ENCODE measurements around the gene PTPRH. TPM values are rescaled to one million over a fixed set of nuclear protein-coding genes. Genes with fewer than 3 reads are reported as not detected.
A peak's percentile ranks its signal among the peaks of the same experiment; 100 is the strongest.

The PTPRH gene
- total RNA-seq, 2 donors from 2014 or later: 76.3 to 131 TPM

- Histone ChIP-seq H3K4me1 (no peaks in the 10 kb centered on the region), H3K9me3 (no peaks in the 10 kb centered on the region), H3K27ac (no peak overlapping the region), H3K27me3 (peaks cover 18% of the 10 kb centered on the region), H3K4me3 (no peak overlapping the region), H3K36me3 (no peaks in the 10 kb centered on the region), H3K9ac (ENCODE audit: low read depth in 2 of 2, low read length in 2 of 2) (no peak overlapping the region)
- intact Hi-C loops (cut with DNase I): no loop called here
- DNase-seq: no peak
- no peak for TF ChIP-seq CTCF (IDR thresholded peaks at IDR 0.05)
These were observed 61.6 kb downstream of the PTPRH start for GRCh38 chr19:55147545-55148251.

- no peak for TF ChIP-seq CTCF (IDR thresholded peaks at IDR 0.05)
- intact Hi-C loops (cut with DNase I): no loop called here
- no peaks in the 10 kb centered on the region for H3K4me1 ChIP-seq
- H3K27ac ChIP-seq: no peak overlapping the region
- no peak overlapping the region for H3K4me3 ChIP-seq
- no peaks in the 10 kb centered on the region for H3K36me3 ChIP-seq
- H3K9ac ChIP-seq (ENCODE audit: low read depth in 2 of 2, low read length in 2 of 2): peak overlapping the region in 1 of 2 donors; percentile 24
- H3K9me3 ChIP-seq: no peaks in the 10 kb centered on the region
- peak; percentile 38 for DNase-seq
- H3K27me3 ChIP-seq: peaks cover 18% of the 10 kb centered on the region
These were observed 62.5 kb downstream of the PTPRH start for GRCh38 chr19:55146705-55147273.

GRCh38 chr19:55146078-55146704, 63.1 kb downstream of the PTPRH start:
- no peaks in the 10 kb centered on the region for H3K9me3 ChIP-seq
- DNase-seq: peak; percentile 33
- no peaks in the 10 kb centered on the region for H3K4me1 ChIP-seq
- peak; percentile 23 for TF ChIP-seq CTCF (IDR thresholded peaks at IDR 0.05)
- H3K4me3 ChIP-seq: no peak overlapping the region
- no peaks in the 10 kb centered on the region for H3K36me3 ChIP-seq
- intact Hi-C loops (cut with DNase I): no loop called here
- no peak overlapping the region for H3K9ac ChIP-seq (ENCODE audit: low read depth in 2 of 2, low read length in 2 of 2)
- no peak overlapping the region for H3K27ac ChIP-seq
- H3K27me3 ChIP-seq: peaks cover 18% of the 10 kb centered on the region

GRCh38 chr19:55145232-55145631, 64.1 kb downstream of the PTPRH start:
- intact Hi-C loops (cut with DNase I): no loop called here
- H3K9me3 ChIP-seq: no peaks in the 10 kb centered on the region
- TF ChIP-seq CTCF (IDR thresholded peaks at IDR 0.05): no peak
- DNase-seq: no peak
- no peak overlapping the region for H3K4me3 ChIP-seq
- peaks cover 18% of the 10 kb centered on the region for H3K27me3 ChIP-seq
- H3K9ac ChIP-seq (ENCODE audit: low read depth in 2 of 2, low read length in 2 of 2): no peak overlapping the region
- no peaks in the 10 kb centered on the region for H3K36me3 ChIP-seq
- H3K4me1 ChIP-seq: no peaks in the 10 kb centered on the region
- H3K27ac ChIP-seq: no peak overlapping the region

DNA sequence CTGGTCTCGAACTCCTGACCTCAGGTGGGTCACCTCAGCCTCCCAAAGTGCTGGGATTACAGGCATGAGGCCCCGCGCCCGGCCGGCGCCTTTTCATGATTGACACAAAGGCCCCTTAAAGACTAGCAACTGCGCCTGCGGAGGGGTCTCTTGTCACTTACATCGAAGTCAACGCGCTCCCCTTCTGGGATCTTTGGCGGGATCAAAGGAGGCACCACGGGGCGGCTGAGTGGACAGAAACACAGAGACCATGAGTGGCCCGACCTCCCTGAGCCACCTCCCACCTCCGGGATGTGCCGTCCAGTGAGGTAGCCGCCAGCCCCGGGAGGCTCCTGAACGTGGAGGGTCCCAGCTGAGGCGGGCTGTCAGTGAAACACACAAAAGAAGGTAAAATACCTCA, 67.6 kb downstream of the PTPRH start:
- Histone ChIP-seq H3K9ac (ENCODE audit: low read depth in 2 of 2, low read length in 2 of 2) (no peak overlapping the region), H3K4me3 (no peak overlapping the region), H3K4me1 (no peaks in the 10 kb centered on the region), H3K27me3 (peaks cover 20% of the 10 kb centered on the region), H3K27ac (no peak overlapping the region), H3K36me3 (no peaks in the 10 kb centered on the region), H3K9me3 (no peaks in the 10 kb centered on the region)
- no peak for DNase-seq
- intact Hi-C loops (cut with DNase I): loop anchor here (2.0 to 5.0 kb wide), 2 partner anchors 276 to 363 kb away; no protein-coding TSS in a partner anchor
- TF ChIP-seq CTCF (IDR thresholded peaks at IDR 0.05): no peak

Data from colonic mucosa (tissue), 4 donors.